Glutamatergic neuron (in vitro differentiated cells): ENCODE data around the gene FAP. TPM values are rescaled to one million over a fixed set of nuclear protein-coding genes. Genes with fewer than 3 reads are reported as not detected.

Experiments used
- DNase-seq: peaks from one replicate; pipeline ENCODE4 v3.0.0; 2022
- H3K27ac Mint-ChIP-seq: one replicate; pipeline ENCODE4 v1.8.0; 2020; ENCODE audit warnings: mild to moderate bottlenecking, mixed read lengths, inconsistent platforms; ENCODE audit not compliant: unreplicated experiment
- H3K27me3 Mint-ChIP-seq: one replicate; pipeline ENCODE4 v1.8.0; 2020; ENCODE audit warnings: mild to moderate bottlenecking, moderate library complexity, mixed read lengths, inconsistent platforms; ENCODE audit not compliant: unreplicated experiment
- H3K36me3 Mint-ChIP-seq: one replicate; pipeline ENCODE4 v1.8.0; 2020; ENCODE audit warnings: mild to moderate bottlenecking, mixed read lengths, inconsistent platforms; ENCODE audit not compliant: unreplicated experiment
- H3K4me1 Mint-ChIP-seq: one replicate; pipeline ENCODE4 v1.8.0; 2020; ENCODE audit warnings: mild to moderate bottlenecking, low read depth, mixed read lengths, inconsistent platforms; ENCODE audit not compliant: unreplicated experiment
- H3K4me3 Mint-ChIP-seq: one replicate; pipeline ENCODE4 v1.8.0; 2020; ENCODE audit warnings: mild to moderate bottlenecking, mixed read lengths, inconsistent platforms; ENCODE audit not compliant: unreplicated experiment
- H3K9me3 Mint-ChIP-seq: one replicate; pipeline ENCODE4 v1.8.0; 2020; ENCODE audit warnings: mild to moderate bottlenecking, moderate library complexity, mixed read lengths, inconsistent platforms; ENCODE audit not compliant: unreplicated experiment
- CTCF ChIP-seq: fragments of 200-600 bp; sonication (generic); IDR thresholded peaks from one replicate; pipeline ENCODE4 v1.5.0; 2021; ENCODE audit not compliant: partially characterized antibody, unreplicated experiment
- total RNA-seq: library from RNA; stranded (reverse); fragmentation: NEBNext Ultra II Directional; extraction: Animal tissue kit (Norgen Biotek cat#: 25700); gene quantifications from one replicate; pipeline ENCODE4 v1.2.1, GENCODE V29; 2021; ENCODE audit not compliant: unreplicated experiment

Gene FAP
- total RNA-seq, 1 donor from 2014 or later = not detected

GRCh38 chr2:162212366-162212765, 30.9 kb downstream of the FAP start:
- no peak overlapping the region for H3K27ac Mint-ChIP-seq
- H3K9me3 Mint-ChIP-seq = no peaks in the 10 kb centered on the region
- no peaks in the 10 kb centered on the region for H3K27me3 Mint-ChIP-seq
- no peak for TF ChIP-seq CTCF
- no peak for DNase-seq
- H3K4me1 Mint-ChIP-seq = no peaks in the 10 kb centered on the region
- no peak overlapping the region for H3K4me3 Mint-ChIP-seq
- H3K36me3 Mint-ChIP-seq = no peaks in the 10 kb centered on the region

- H3K36me3 Mint-ChIP-seq = no peaks in the 10 kb centered on the region
- no peak overlapping the region for H3K27ac Mint-ChIP-seq
- no peak overlapping the region for H3K4me3 Mint-ChIP-seq
- no peaks in the 10 kb centered on the region for H3K27me3 Mint-ChIP-seq
- no peak for TF ChIP-seq CTCF
- no peaks in the 10 kb centered on the region for H3K9me3 Mint-ChIP-seq
- DNase-seq = no peak
- no peaks in the 10 kb centered on the region for H3K4me1 Mint-ChIP-seq
Observed at GRCh38 chr2:162211732-162212131, 31.5 kb downstream of the FAP start.

- DNase-seq = no peak
- Mint-ChIP-seq H3K27ac (no peak overlapping the region), H3K4me3 (no peak overlapping the region), H3K9me3 (no peaks in the 10 kb centered on the region), H3K36me3 (no peaks in the 10 kb centered on the region), H3K27me3 (no peaks in the 10 kb centered on the region), H3K4me1 (no peaks in the 10 kb centered on the region)
- no peak for TF ChIP-seq CTCF
Observed at GRCh38 chr2:162210385-162210784, 32.9 kb downstream of the FAP start.

- Mint-ChIP-seq H3K27me3 (no peaks in the 10 kb centered on the region), H3K9me3 (no peaks in the 10 kb centered on the region), H3K4me1 (no peaks in the 10 kb centered on the region), H3K36me3 (no peaks in the 10 kb centered on the region), H3K27ac (no peak overlapping the region), H3K4me3 (no peak overlapping the region)
- DNase-seq = no peak
- no peak for TF ChIP-seq CTCF
Observed at GRCh38 chr2:162202203-162202602, 41.0 kb downstream of the FAP start.

GRCh38 chr2:162200636-162201035, 42.6 kb downstream of the FAP start:
- no peaks in the 10 kb centered on the region for H3K36me3 Mint-ChIP-seq
- no peak for TF ChIP-seq CTCF
- no peaks in the 10 kb centered on the region for H3K27me3 Mint-ChIP-seq
- H3K4me1 Mint-ChIP-seq = no peaks in the 10 kb centered on the region
- no peaks in the 10 kb centered on the region for H3K9me3 Mint-ChIP-seq
- DNase-seq = no peak
- H3K4me3 Mint-ChIP-seq = no peak overlapping the region
- H3K27ac Mint-ChIP-seq = no peak overlapping the region
